Panc1 (cell line): ENCODE results near the gene LRRC46. TPM values are rescaled to one million over a fixed set of nuclear protein-coding genes. Genes with fewer than 3 reads are reported as not detected.

Experiments used
- ATAC-seq: fragments of 200-7000 bp; cut with Tn5 transposase; 2 replicates; pipeline ENCODE4 v1.9.1; 2020; ENCODE audit warnings: mild to moderate bottlenecking, moderate library complexity
- BruUV-seq: library from RNA; stranded (reverse); fragments of 400-500 nt; replicated peaks from 2 replicates; lab custom pipeline; 2021; lab: Mats Ljungman, UMichigan
- CTCF ChIA-PET: fragments of 300-600 bp; sonication (Branson Sonifier 250); formaldehyde crosslinking; loops from one replicate; lab custom pipeline; 2022; ENCODE audit warnings: antibody characterized with exemption; lab: Charles Lee
- POLR2A ChIA-PET: fragments of 300-600 bp; sonication (Branson Sonifier 250); formaldehyde crosslinking; loops from one replicate; lab custom pipeline; 2022; ENCODE audit warnings: antibody characterized with exemption; lab: Charles Lee
- DNase-seq: peaks from one replicate; pipeline ENCODE4 v3.0.0-alpha.2; 2010; ENCODE audit warnings: low read depth, low spot score
- H3K27ac ChIP-seq: 2 replicates; pipeline ENCODE4 v1.5.1; 2011; ENCODE audit warnings: mild to moderate bottlenecking, low read length, inconsistent platforms
- H3K27me3 ChIP-seq: fragments of 200-500 bp; sonication (Bioruptor generic); 2 replicates; pipeline ENCODE4 v1.6.0; 2014; ENCODE audit warnings: low read length, inconsistent platforms; ENCODE audit not compliant: control insufficient read depth, insufficient read depth
- H3K36me3 ChIP-seq: fragments of 200-500 bp; sonication (Bioruptor generic); 2 replicates; pipeline ENCODE4 v1.5.1; 2014; ENCODE audit warnings: inconsistent platforms, mild to moderate bottlenecking, low read length, moderate library complexity; ENCODE audit not compliant: control insufficient read depth, insufficient read depth
- H3K4me1 ChIP-seq: 2 replicates; pipeline ENCODE4 v1.5.1; 2011; ENCODE audit warnings: inconsistent platforms, mild to moderate bottlenecking, low read length, moderate library complexity; ENCODE audit not compliant: control insufficient read depth, insufficient read depth
- H3K4me3 ChIP-seq, 2 experiments: 2 replicates each; pipeline ENCODE4 v1.5.1; 2011 to 2012; ENCODE audit warnings: low read depth in 2 of 2, low read length in 2 of 2, mild to moderate bottlenecking in 2 of 2, inconsistent platforms in 1 of 2, moderate library complexity in 1 of 2
- H3K9me3 ChIP-seq: fragments of 200-500 bp; sonication (Bioruptor generic); 2 replicates; pipeline ENCODE4 v1.5.1; 2014; ENCODE audit warnings: low read depth, mild to moderate bottlenecking, inconsistent platforms, low read length, moderate library complexity; ENCODE audit not compliant: control insufficient read depth, insufficient read depth
- POLR2AphosphoS5 ChIP-seq: IDR thresholded peaks from 2 replicates; pipeline ENCODE4 v1.6.1; 2012; ENCODE audit warnings: mild to moderate bottlenecking, low read depth, low read length, moderate library complexity
- TCF7L2 ChIP-seq: IDR thresholded peaks from 2 replicates; pipeline ENCODE4 v1.6.1; 2011; ENCODE audit warnings: mild to moderate bottlenecking, low read depth, low read length, inconsistent platforms
- in situ Hi-C: cut with HindIII; loops from 2 replicates; pipeline ENCODE4 v1.10.0; 2016; ENCODE audit warnings: low sequenced_read_pairs, low pct_unique_long_range_greater_than_20kb
- intact Hi-C: fragments of 100-400 bp; cut with micrococcal nuclease; formaldehyde crosslinking; loops from one replicate; pipeline ENCODE4 v1.10.0; 2022; ENCODE audit not compliant: unreplicated experiment
- total RNA-seq: library from RNA; stranded (reverse); gene quantifications from one replicate; pipeline ENCODE4 v1.2.1, GENCODE V29; 2021; ENCODE audit not compliant: unreplicated experiment
- TF ChIP-seq, protein P1 (sequence below), 2 experiments: IDR thresholded peaks; 2 replicates each; pipeline ENCODE4 v1.6.1; 2011 to 2012; ENCODE audit warnings: low read depth in 2 of 2, control low read depth in 1 of 2, low read length in 1 of 2, mild to moderate bottlenecking in 1 of 2, moderate library complexity in 1 of 2; ENCODE audit not compliant: insufficient read depth in 1 of 2

The LRRC46 gene
- total RNA-seq, 1 experiment from 2014 or later: 1.9 TPM

DNA sequence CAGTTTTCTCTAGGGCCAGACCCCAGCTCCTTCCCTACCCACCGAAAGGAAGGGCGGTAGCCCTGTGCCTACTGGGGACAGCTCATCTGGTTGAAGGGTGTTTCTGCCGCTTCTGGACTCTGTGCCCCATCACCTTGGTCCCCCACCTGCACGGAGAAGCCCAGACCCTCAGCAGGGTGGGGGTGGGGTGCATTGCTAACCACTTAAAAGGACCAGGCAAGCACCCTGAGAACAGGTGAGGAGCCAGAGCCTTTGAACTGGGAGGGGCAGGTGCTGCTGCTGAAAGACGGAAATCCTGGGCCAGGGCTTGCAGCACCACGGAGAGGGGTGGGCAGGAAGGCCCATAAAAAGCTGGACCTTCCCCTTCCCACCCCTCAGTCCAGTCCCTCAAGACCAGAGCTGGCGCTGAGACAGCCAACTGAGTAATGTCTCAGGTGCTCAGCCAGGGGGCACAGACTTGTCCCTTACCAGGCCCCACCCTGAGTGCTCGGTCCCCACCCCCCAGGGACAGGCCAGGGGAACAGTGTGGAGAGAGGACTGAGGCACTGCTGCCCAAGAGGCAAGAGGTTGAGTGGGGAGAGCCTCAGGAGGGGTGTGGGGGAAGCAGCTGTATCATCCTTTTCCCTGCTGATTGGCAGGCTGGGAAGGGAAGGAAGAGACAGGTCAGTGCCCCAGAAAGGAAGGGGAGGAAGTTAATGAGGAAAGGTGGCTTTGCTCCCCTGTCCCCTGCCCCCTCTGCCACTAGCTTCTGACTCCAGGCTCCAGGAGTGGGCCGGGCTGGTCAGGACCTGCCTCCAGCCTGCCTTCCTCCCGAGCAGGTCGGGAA, 53.6 kb downstream of the LRRC46 start:
- POLR2A ChIA-PET: no interaction called here
- no peak for DNase-seq
- in situ Hi-C loops: no loop called here
- H3K36me3 ChIP-seq: no peaks in the 10 kb centered on the region
- no peaks in the 10 kb centered on the region for H3K27me3 ChIP-seq
- TF ChIP-seq, protein P1, sequence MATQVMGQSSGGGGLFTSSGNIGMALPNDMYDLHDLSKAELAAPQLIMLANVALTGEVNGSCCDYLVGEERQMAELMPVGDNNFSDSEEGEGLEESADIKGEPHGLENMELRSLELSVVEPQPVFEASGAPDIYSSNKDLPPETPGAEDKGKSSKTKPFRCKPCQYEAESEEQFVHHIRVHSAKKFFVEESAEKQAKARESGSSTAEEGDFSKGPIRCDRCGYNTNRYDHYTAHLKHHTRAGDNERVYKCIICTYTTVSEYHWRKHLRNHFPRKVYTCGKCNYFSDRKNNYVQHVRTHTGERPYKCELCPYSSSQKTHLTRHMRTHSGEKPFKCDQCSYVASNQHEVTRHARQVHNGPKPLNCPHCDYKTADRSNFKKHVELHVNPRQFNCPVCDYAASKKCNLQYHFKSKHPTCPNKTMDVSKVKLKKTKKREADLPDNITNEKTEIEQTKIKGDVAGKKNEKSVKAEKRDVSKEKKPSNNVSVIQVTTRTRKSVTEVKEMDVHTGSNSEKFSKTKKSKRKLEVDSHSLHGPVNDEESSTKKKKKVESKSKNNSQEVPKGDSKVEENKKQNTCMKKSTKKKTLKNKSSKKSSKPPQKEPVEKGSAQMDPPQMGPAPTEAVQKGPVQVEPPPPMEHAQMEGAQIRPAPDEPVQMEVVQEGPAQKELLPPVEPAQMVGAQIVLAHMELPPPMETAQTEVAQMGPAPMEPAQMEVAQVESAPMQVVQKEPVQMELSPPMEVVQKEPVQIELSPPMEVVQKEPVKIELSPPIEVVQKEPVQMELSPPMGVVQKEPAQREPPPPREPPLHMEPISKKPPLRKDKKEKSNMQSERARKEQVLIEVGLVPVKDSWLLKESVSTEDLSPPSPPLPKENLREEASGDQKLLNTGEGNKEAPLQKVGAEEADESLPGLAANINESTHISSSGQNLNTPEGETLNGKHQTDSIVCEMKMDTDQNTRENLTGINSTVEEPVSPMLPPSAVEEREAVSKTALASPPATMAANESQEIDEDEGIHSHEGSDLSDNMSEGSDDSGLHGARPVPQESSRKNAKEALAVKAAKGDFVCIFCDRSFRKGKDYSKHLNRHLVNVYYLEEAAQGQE (IDR thresholded peaks at IDR 0.05; ENCODE audit: insufficient read depth in 1 of 2, low read depth in 2 of 2, low read length in 1 of 2): no peak
- TF ChIP-seq POLR2AphosphoS5 (no peak), TCF7L2 (no peak)
- no TSS peak for BruUV-seq
- intact Hi-C loops: no loop called here
- no peak for ATAC-seq
- no peak overlapping the region for H3K4me3 ChIP-seq
- H3K4me1 ChIP-seq: peaks cover 12% of the 10 kb centered on the region; the same call in 1 of the 2 replicates
- no peaks in the 10 kb centered on the region for H3K9me3 ChIP-seq
- H3K27ac ChIP-seq: no peak overlapping the region
- CTCF ChIA-PET: interaction anchor here (0.7 to 1.8 kb wide), 2 partner anchors 41 to 55 kb away, joined by 3 to 11 read pairs; no protein-coding TSS in a partner anchor

Other genes starting within 250 kb of the LRRC46 start
- gene KPNB1, start 181.8 kb upstream of the LRRC46 start, total RNA-seq: 666 TPM
- 12.0 TPM for gene TBKBP1, start 137.5 kb upstream of the LRRC46 start, total RNA-seq
- 0.10 TPM for gene TBX21, start 98.4 kb upstream of the LRRC46 start, total RNA-seq
- 9.1 TPM for gene OSBPL7, start 9.9 kb upstream of the LRRC46 start, total RNA-seq
- gene MRPL10, start 129 bp upstream of the LRRC46 start, total RNA-seq: 41.9 TPM
- 34.9 TPM for gene SCRN2, start 9.6 kb downstream of the LRRC46 start, total RNA-seq
- gene SP6, start 19.5 kb downstream of the LRRC46 start, total RNA-seq: 4.0 TPM
- 25.6 TPM for gene SP2, start 64.6 kb downstream of the LRRC46 start, total RNA-seq
- 20.1 TPM for gene PNPO, start 109.9 kb downstream of the LRRC46 start, total RNA-seq
- gene PRR15L, start 126.2 kb downstream of the LRRC46 start, total RNA-seq: 0.18 TPM
- gene CDK5RAP3, start 139.4 kb downstream of the LRRC46 start, total RNA-seq: 193 TPM
- gene COPZ2, start 206.1 kb downstream of the LRRC46 start, total RNA-seq: 5.4 TPM
- 210 TPM for gene NFE2L1, start 216.7 kb downstream of the LRRC46 start, total RNA-seq